Tibial nerve (tissue), 4 donors: ENCODE data around the gene SLC27A4. TPM values are rescaled to one million over a fixed set of nuclear protein-coding genes. Genes with fewer than 3 reads are reported as not detected.

ENCODE experiments used
- DNase-seq, 2 donors: peaks; one replicate each; pipeline ENCODE4 v3.0.0-alpha.2; 2019; ENCODE audit warnings: low spot score in 2 of 2
- H3K27ac ChIP-seq, 4 donors: fragments of 200-600 bp; sonication (generic) in 3 of 4; one replicate each; pipeline ENCODE4 v1.5.1; 2017 to 2019; ENCODE audit warnings: mild to moderate bottlenecking in 1 of 4
- H3K27me3 ChIP-seq, 2 donors: fragments of 200-600 bp; sonication (generic) in 1 of 2; one replicate each; pipeline versions ENCODE4 v1.5.1 to v1.6.0; 2017 to 2019
- H3K36me3 ChIP-seq, 3 donors: fragments of 200-600 bp; sonication (generic); one replicate each; pipeline ENCODE4 v1.5.1; 2018 to 2019
- H3K4me1 ChIP-seq, 4 donors: fragments of 200-600 bp; sonication (generic) in 3 of 4; one replicate each; pipeline ENCODE4 v1.5.1; 2017 to 2019
- H3K4me3 ChIP-seq, 4 donors: fragments of 200-600 bp; sonication (generic) in 3 of 4; one replicate each; pipeline ENCODE4 v1.5.1; 2017 to 2019; ENCODE audit warnings: mild to moderate bottlenecking in 1 of 4, moderate library complexity in 1 of 4
- H3K9me3 ChIP-seq, 4 donors: fragments of 200-600 bp; sonication (generic) in 3 of 4; one replicate each; pipeline ENCODE4 v1.5.1; 2017 to 2019
- CTCF ChIP-seq, 5 experiments: fragments of 200-600 bp in 3 of 5; fragments of 450-650 bp in 2 of 5; sonication (generic) in 3 of 5; IDR thresholded peaks; one replicate each; pipeline ENCODE4 v1.5.1; 2016 to 2019; ENCODE audit warnings: antibody characterized with exemption in 5 of 5, mild to moderate bottlenecking in 3 of 5, moderate library complexity in 2 of 5
- EP300 ChIP-seq, 2 donors: sonication (generic); formaldehyde crosslinking; IDR thresholded peaks; one replicate each; pipeline ENCODE4 v1.6.1; 2017; ENCODE audit warnings: antibody characterized with exemption in 2 of 2, mild to moderate bottlenecking in 1 of 2
- POLR2A ChIP-seq, 2 donors: fragments of 450-650 bp; IDR thresholded peaks; one replicate each; pipeline ENCODE4 v1.6.1; 2017; ENCODE audit warnings: antibody characterized with exemption in 2 of 2, mild to moderate bottlenecking in 2 of 2, moderate library complexity in 2 of 2
- WGBS, 2 donors: methylation state at CpG; one replicate each; pipeline ENCODE4 v1.1.5; 2018; 5-methylcytosine and 5-hydroxymethylcytosine counted together
- total RNA-seq, 4 donors: library from RNA; depleted of rRNA; stranded (reverse); fragments of >200 nt; gene quantifications; one replicate each; pipeline ENCODE4 v1.1.0, GENCODE V29; 2016

Gene SLC27A4
- total RNA-seq, 4 donors from 2014 or later: 13.5 to 33.3 (median 18.0) TPM

DNA sequence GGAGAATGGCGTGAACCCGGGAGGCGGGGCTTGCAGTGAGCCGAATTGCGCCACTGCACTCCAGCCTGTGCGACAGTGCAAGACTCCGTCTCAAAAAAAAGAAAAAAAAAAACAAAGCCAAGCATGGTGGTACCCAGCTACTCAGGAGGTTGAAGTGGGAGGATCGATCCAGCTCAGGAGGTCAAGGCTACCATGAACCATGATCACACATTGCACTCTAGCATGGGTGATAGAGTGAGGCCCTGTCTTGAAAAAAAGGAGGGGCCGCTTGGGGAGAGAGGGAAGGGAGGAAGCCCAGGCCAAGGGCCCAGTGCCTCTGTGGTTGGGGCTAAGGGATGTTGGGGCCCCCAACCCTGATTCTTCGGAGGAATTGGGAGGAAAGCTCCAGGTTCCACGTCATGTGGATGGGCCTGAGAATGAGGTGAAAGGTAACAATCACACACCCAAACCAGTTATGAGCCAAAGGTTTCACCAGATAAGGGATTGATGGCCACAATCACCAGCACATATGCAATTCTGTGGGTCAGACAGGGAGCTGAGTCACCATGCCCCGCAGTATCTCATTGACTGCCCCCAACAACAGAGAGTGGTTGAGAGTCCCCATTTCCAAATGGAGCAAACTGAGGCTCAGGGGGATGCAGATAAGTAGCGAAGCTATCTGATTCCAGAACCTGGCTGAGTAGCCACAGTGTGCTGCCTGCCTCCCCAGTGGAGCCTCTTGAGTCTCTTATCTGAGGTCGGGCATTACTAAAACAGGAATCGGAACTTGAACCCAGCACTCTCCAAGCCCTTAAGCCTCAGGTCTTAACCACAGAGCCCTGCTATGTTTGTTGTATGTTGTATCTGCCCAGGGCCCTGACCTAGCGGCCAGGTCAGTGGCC is 43.7 kb upstream of the SLC27A4 start:
- H3K27ac ChIP-seq: peak overlapping the region in 1 of 4 donors; percentile 41
- TF ChIP-seq CTCF (IDR thresholded peaks at IDR 0.05): no peak
- no peak for TF ChIP-seq POLR2A (IDR thresholded peaks at IDR 0.05)
- TF ChIP-seq EP300 (IDR thresholded peaks at IDR 0.05): no peak
- no peaks in the 10 kb centered on the region for H3K9me3 ChIP-seq
- DNase-seq: no peak
- peaks cover 0 to 7% (median 0%) of the 10 kb centered on the region in 3 donors for H3K36me3 ChIP-seq
- no peaks in the 10 kb centered on the region for H3K4me1 ChIP-seq
- H3K27me3 ChIP-seq: no peaks in the 10 kb centered on the region
- 90 to 92% methylated on average over 16 of the region's 16 CpGs for WGBS, 2 donors
- H3K4me3 ChIP-seq: no peak overlapping the region

GRCh38 chr9:128297221-128297773 is 43.0 kb upstream of the SLC27A4 start:
- DNase-seq: no peak
- Histone ChIP-seq H3K9me3 (no peaks in the 10 kb centered on the region), H3K4me3 (no peak overlapping the region), H3K36me3 (peaks cover 0 to 4% (median 0%) of the 10 kb centered on the region in 3 donors), H3K4me1 (no peaks in the 10 kb centered on the region), H3K27ac (no peak overlapping the region), H3K27me3 (no peaks in the 10 kb centered on the region)
- no peak for TF ChIP-seq POLR2A (IDR thresholded peaks at IDR 0.05)
- TF ChIP-seq CTCF (IDR thresholded peaks at IDR 0.05): no peak
- no peak for TF ChIP-seq EP300 (IDR thresholded peaks at IDR 0.05)
- 74 to 83% methylated on average over 2 of the region's 2 CpGs for WGBS, 2 donors

- Histone ChIP-seq H3K9me3 (no peaks in the 10 kb centered on the region), H3K4me3 (no peak overlapping the region), H3K27me3 (no peaks in the 10 kb centered on the region), H3K27ac (no peak overlapping the region), H3K4me1 (no peaks in the 10 kb centered on the region), H3K36me3 (no peaks in the 10 kb centered on the region)
- TF ChIP-seq EP300 (IDR thresholded peaks at IDR 0.05): no peak
- no peak for TF ChIP-seq CTCF (IDR thresholded peaks at IDR 0.05)
- TF ChIP-seq POLR2A (IDR thresholded peaks at IDR 0.05): no peak
- no peak for DNase-seq
- 89 to 92% methylated on average over 20 of the region's 20 CpGs for WGBS, 2 donors
These were observed 41.5 kb upstream of the SLC27A4 start for GRCh38 chr9:128298535-128299482.

- no peaks in the 10 kb centered on the region for H3K9me3 ChIP-seq
- DNase-seq: no peak
- H3K4me1 ChIP-seq: peaks cover 0 to 6% (median 0%) of the 10 kb centered on the region in 4 donors
- no peak overlapping the region for H3K4me3 ChIP-seq
- peaks cover 0 to 37% (median 3%) of the 10 kb centered on the region in 3 donors for H3K36me3 ChIP-seq
- no peak overlapping the region for H3K27ac ChIP-seq
- no peaks in the 10 kb centered on the region for H3K27me3 ChIP-seq
- TF ChIP-seq EP300 (IDR thresholded peaks at IDR 0.05) (no peak), CTCF (IDR thresholded peaks at IDR 0.05) (no peak), POLR2A (IDR thresholded peaks at IDR 0.05) (no peak)
- WGBS, 2 donors: 69 to 70% methylated on average over 9 of the region's 9 CpGs
These were observed 36.0 kb upstream of the SLC27A4 start for GRCh38 chr9:128304136-128304970.
